Stimulated activated CD8-positive, alpha-beta memory T cell treated with anti-CD3 and anti-CD28 coated beads, Interleukin-12 subunit alpha, Interleukin-12 subunit beta, amount 100 ng/mL, for 24 hours (primary cell): ENCODE measurements around the gene FBXO34.

ENCODE experiments used
- DNase-seq: peaks from one replicate; pipeline ENCODE4 v3.0.0-alpha.2; 2020; ENCODE audit errors: extremely low read depth

The FBXO34 gene

DNA sequence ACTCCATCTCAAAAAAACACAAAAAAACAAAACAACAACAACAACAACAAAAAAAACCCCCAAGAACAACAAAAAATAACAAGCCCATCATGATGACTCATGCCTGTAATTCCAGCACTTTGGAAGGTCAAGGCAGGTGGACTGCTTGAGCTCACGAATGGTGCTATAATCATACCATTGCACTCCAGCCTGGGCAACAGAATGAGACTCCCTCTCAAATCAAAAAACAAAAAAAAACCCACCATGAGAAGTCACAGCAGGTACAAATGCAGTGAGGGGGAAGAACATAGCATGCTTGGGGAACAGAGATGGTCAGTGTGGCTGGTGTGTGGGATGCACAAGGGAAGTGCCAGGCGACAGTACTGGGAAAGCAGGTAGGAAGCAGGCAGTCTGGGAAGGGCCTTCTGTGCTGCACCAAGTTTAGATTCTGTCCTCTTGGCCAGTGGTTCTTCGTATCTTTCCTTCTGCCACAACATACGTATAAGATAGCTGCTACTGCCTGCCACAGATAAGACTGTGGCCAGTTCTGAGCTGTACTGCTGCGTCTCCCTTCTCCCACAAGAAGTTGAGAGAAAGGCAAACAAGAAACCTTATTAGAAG is 112.4 kb downstream of the FBXO34 start:
- DNase-seq = no peak

DNA sequence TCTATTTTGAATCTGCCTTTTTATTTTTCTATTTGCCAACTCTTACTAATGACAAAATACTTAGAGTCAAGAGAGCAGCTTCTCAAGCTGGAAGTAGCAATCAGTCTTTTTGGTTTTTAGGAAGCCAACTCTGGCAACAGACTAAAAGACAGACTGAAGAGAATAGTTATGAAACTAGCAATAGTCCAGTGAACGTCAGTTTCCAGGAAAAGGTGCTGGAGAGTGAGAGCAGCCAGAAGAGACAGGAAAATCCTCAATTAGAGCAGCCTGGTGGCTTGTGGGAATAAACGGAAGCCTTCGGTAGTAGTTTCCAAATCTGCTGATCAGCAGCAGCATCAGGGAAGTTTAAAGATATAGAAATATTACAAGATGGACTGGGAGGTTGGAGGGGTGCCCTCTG is 113.3 kb downstream of the FBXO34 start:
- no peak for DNase-seq

DNA sequence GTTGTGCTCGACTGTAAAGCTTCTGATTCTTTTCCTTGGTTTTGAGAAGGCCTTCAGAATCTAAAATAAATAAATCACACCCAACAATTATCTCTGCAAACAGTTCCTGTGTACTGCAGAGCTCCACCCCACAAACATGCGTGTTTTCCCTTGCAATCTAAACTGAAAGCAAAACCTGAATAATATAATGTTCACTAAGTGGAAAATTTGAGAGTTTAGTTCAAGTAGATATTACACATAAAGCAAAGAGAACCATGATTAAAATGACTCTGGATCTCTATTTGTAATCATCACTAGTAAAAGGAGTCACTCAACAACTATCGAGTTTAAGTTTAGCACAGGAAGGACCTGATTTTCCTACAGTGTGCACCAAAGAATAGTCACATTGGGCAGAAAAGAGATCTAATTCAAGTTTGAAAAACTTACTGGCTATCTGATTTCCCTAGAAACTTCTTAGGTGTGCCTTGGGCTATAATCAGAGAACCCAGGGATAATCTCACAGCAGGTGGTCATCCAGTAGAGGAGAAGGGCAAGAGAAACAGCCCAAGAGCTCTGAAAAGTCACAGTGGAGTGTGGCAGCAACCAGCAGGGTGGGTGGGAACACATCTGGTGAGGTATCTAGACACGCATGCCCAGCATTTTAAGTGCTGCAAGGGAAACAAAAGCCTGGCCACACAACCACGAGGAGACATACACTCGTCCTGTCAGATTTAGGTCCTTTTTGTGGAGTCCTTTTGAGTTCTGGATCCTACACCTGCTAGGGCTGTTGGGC is 115.0 kb downstream of the FBXO34 start:
- DNase-seq = no peak

DNA sequence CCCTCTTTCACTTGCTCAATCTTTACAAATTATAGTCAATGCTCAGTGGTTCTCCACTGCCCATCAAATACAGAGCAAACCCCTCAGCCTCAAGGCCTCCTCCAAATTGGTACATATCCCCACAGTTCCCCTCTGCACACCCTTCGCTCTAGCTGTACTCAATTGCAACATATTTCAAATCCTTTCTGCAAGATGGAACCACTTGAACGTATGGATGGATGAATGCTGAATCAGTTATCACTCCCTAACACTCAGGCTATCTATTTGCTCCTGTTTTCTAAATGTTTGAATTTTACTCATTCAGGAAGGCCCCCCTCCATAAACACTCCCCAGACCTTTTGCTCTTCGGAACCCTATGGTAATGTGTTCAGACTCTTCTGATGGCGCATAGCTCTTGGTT is 115.9 kb downstream of the FBXO34 start:
- no peak for DNase-seq

DNA sequence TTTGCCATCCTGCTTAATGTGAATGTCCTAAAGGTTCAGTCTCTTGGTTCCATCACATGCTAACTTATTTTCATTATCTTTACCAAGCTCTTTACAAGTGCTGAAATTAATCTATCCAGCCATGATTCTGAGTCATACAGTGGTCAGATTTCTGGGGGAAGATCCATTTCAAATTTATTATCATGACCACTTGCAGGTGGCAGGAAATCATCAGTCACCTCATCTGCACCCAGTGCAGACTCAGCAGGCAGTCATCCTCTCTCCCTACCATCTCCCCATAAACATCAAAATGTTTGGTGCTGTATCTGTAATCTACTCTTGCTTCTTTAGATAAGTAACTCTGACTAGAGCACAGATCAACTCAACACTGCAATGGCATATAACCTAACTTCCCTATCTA is 116.9 kb downstream of the FBXO34 start:
- DNase-seq = no peak

DNA sequence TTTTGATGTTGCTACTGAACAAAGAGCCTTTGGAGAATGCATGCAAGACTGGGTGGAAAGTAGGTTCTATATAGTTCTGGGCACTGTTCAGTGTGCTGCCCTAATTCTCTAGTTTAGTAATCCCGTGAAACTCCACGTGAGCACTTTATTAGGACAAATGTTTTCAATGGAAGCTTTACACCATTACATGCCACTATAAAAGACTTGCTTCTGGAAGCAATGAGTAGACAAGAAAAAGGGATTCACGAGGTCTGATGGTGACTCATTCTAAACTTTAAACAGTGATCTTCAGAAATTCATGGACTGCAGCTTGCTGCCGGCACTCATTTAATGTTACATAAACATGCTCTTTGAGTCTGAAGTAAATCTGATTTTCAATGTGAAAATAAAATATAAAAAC is 118.1 kb downstream of the FBXO34 start:
- no peak for DNase-seq

DNA sequence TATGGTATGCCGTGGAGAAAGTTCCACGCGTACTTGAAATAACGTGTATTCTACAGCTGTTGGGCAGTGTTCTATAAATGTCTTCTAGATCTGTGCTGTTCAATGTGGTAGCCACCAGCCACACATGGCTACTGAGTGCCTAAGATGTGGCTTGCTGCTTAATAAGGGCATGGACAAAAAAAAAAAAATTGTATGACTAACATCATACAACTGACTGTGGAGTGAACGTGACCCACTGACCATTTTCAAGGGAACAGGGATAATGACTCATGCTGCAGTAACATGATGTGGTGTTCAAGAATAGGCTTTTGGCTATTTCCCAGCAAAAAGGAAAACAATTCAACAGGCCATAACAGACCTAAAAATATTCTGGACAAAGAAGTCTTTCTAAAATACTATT is 127.5 kb downstream of the FBXO34 start:
- DNase-seq = no peak

DNA sequence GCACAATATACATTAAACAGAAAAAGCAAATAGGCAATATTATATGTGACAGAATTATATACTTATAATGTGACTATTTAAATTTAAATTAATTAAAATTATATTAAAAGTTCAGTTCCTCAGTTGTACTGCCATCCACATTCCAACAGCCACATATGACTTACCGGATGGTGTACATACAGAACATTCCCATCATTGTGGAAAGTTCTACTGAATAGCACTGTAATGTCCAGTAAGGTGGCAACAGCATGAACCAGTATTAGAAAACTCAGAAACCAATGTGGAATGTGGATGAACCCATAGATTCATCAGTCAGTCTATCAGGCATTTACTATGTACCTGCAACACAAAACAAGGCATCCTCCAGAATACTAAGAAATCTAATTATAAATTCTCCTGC is 128.0 kb downstream of the FBXO34 start:
- DNase-seq = no peak

DNA sequence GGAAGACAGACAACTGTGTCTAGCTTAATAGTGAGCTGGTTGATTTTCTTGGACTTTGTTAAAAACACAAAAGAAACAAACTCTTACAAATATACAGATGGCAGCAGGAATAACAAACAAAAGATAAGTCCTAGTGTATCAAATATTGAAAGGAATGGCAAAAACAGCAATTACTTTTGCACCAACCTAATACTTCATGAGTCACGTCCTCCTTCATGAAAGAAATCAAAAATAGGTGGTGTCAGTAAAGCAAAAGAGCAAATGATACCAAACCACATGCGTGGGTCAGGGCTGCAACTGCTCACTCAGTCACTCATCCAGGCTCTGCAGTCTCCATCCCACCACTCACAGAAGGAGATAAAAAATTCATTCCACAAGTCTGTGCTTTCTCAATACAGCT is 128.6 kb downstream of the FBXO34 start:
- DNase-seq = no peak

DNA sequence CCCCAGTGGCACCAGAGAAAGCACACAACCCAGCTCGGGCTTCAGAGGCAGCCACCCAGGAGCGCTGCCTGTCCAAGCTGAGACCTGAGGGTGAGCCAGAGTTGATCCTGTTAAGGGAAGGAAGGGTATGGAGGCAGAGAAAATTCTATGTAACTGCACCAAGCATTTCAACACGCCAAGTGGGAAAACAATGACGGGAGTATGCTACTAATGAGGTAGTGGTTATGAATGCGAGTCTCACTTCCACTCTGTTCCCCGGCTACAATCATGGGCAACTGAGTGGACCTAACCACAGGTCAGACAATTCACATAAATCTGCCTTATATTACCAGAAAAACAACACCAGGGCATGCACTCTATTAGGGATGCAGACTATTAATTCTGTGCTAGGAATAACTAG is 130.5 kb downstream of the FBXO34 start:
- no peak for DNase-seq
